HG03039 (cell line): Measurements from ENCODE around the gene CLDN4.
"Not testable (repeated sequence)": the region's sequence is repeated elsewhere in the genome, so short reads cannot be mapped to it uniquely, and the experiment has no call there.

Source experiments
- ATAC-seq: cut with Tn5 transposase; IDR thresholded peaks from one replicate; pipeline ENCODE4 v1.9.1; 2021; ENCODE audit warnings: mild to moderate bottlenecking, moderate library complexity; ENCODE audit not compliant: unreplicated experiment

The CLDN4 gene

GRCh38 chr7:73830681-73831583 lies at the start of gene CLDN4:
Gene CLDN4, plus strand, starts transcription at chr7:73830996. Its CDS starts 206 bp downstream, at chr7:73831202.
- ATAC-seq: no peak

- no peak for ATAC-seq
Observed at GRCh38 chr7:73786588-73786987, 44.2 kb upstream of the CLDN4 start.

- ATAC-seq: not testable (repeated sequence)
Observed at GRCh38 chr7:73787786-73788048, 43.1 kb upstream of the CLDN4 start.

GRCh38 chr7:73789051-73789450 lies 41.7 kb upstream of the CLDN4 start:
- ATAC-seq: no peak

- ATAC-seq: not testable (repeated sequence)
Observed at GRCh38 chr7:73791170-73791690, 39.6 kb upstream of the CLDN4 start.

- not testable (repeated sequence) for ATAC-seq
Observed at GRCh38 chr7:73795188-73795587, 35.6 kb upstream of the CLDN4 start.

- not testable (repeated sequence) for ATAC-seq
Observed at GRCh38 chr7:73796656-73797055, 34.1 kb upstream of the CLDN4 start.

- not testable (repeated sequence) for ATAC-seq
Observed at GRCh38 chr7:73797176-73797575, 33.6 kb upstream of the CLDN4 start.

GRCh38 chr7:73799282-73800141 lies 31.3 kb upstream of the CLDN4 start:
- no peak for ATAC-seq

- no peak for ATAC-seq
Observed at GRCh38 chr7:73801577-73801976, 29.2 kb upstream of the CLDN4 start.

GRCh38 chr7:73802459-73802858 lies 28.3 kb upstream of the CLDN4 start:
- ATAC-seq: no peak

- ATAC-seq: no peak
Observed at GRCh38 chr7:73809467-73809951, 21.3 kb upstream of the CLDN4 start.

GRCh38 chr7:73810998-73811360 lies 19.8 kb upstream of the CLDN4 start:
- ATAC-seq: no peak

- ATAC-seq: no peak
Observed at GRCh38 chr7:73811760-73812168, 19.0 kb upstream of the CLDN4 start.

- ATAC-seq: no peak
Observed at GRCh38 chr7:73812996-73813395, 17.8 kb upstream of the CLDN4 start.

GRCh38 chr7:73815436-73815835 lies 15.4 kb upstream of the CLDN4 start:
- ATAC-seq: no peak

- no peak for ATAC-seq
Observed at GRCh38 chr7:73817121-73817520, 13.7 kb upstream of the CLDN4 start.

- ATAC-seq: no peak
Observed at GRCh38 chr7:73820013-73820412, 10.8 kb upstream of the CLDN4 start.

- ATAC-seq: not testable (repeated sequence)
Observed at GRCh38 chr7:73821597-73822285, 9.1 kb upstream of the CLDN4 start.

- ATAC-seq: no peak
Observed at GRCh38 chr7:73822319-73823173, 8.2 kb upstream of the CLDN4 start.
